Thyroid gland (tissue), 4 donors: ENCODE data around the gene FKBP15.

Experiments used
- CTCF ChIP-seq, 6 experiments: fragments of 200-600 bp in 3 of 6; fragments of 450-650 bp in 3 of 6; sonication (generic) in 3 of 6; IDR thresholded peaks; one replicate each; pipeline ENCODE4 v1.5.1; 2016 to 2019; ENCODE audit warnings: antibody characterized with exemption in 6 of 6, mild to moderate bottlenecking in 2 of 6, inconsistent platforms in 1 of 6, moderate library complexity in 1 of 6
- POLR2A ChIP-seq, 2 donors: fragments of 450-650 bp; IDR thresholded peaks; one replicate each; pipeline ENCODE4 v1.6.1; 2017; ENCODE audit warnings: antibody characterized with exemption in 2 of 2, mild to moderate bottlenecking in 2 of 2, moderate library complexity in 1 of 2

GRCh38 chr9:113247640-113248039, 26.6 kb upstream of the FKBP15 start:
- TF ChIP-seq CTCF (IDR thresholded peaks at IDR 0.05): no peak
- TF ChIP-seq POLR2A (IDR thresholded peaks at IDR 0.05): no peak
